ENCODE results near the gene PTCH2. TPM values are rescaled to one million over a fixed set of nuclear protein-coding genes. Genes with fewer than 3 reads are reported as not detected.
"Not testable (repeated sequence)": the region's sequence is repeated elsewhere in the genome, so short reads cannot be mapped to it uniquely, and the experiment has no call there.

PTCH2 gene
- total RNA-seq, 1 experiment from 2014 or later: 0.74 TPM

GRCh38 chr1:44842486-44842861 is 579 bp downstream of the PTCH2 start:
- H3K4me3 ChIP-seq (ENCODE audit: low read depth in 2 of 2, low read length in 2 of 2): peak overlapping the region; percentile 50 to 55
- CTCF ChIA-PET: interaction anchor here (0.6 kb wide), 1 partner anchor 10 kb away, joined by 8 read pairs; no protein-coding TSS in a partner anchor
- POLR2A ChIA-PET: interaction anchor here (0.6 kb wide), 1 partner anchor 115 kb away, joined by 6 read pairs; no protein-coding TSS in a partner anchor
- H3K27ac ChIP-seq (ENCODE audit: low read length): no peak overlapping the region
- intact Hi-C loops (cut with micrococcal nuclease; ENCODE audit: unreplicated experiment): no loop called here
- TF ChIP-seq, protein P1, sequence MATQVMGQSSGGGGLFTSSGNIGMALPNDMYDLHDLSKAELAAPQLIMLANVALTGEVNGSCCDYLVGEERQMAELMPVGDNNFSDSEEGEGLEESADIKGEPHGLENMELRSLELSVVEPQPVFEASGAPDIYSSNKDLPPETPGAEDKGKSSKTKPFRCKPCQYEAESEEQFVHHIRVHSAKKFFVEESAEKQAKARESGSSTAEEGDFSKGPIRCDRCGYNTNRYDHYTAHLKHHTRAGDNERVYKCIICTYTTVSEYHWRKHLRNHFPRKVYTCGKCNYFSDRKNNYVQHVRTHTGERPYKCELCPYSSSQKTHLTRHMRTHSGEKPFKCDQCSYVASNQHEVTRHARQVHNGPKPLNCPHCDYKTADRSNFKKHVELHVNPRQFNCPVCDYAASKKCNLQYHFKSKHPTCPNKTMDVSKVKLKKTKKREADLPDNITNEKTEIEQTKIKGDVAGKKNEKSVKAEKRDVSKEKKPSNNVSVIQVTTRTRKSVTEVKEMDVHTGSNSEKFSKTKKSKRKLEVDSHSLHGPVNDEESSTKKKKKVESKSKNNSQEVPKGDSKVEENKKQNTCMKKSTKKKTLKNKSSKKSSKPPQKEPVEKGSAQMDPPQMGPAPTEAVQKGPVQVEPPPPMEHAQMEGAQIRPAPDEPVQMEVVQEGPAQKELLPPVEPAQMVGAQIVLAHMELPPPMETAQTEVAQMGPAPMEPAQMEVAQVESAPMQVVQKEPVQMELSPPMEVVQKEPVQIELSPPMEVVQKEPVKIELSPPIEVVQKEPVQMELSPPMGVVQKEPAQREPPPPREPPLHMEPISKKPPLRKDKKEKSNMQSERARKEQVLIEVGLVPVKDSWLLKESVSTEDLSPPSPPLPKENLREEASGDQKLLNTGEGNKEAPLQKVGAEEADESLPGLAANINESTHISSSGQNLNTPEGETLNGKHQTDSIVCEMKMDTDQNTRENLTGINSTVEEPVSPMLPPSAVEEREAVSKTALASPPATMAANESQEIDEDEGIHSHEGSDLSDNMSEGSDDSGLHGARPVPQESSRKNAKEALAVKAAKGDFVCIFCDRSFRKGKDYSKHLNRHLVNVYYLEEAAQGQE (IDR thresholded peaks at IDR 0.05; ENCODE audit: insufficient read depth in 1 of 2, low read depth in 2 of 2, low read length in 1 of 2): no peak
- TF ChIP-seq CTCF (IDR thresholded peaks at IDR 0.05) (no peak), POLR2AphosphoS5 (IDR thresholded peaks at IDR 0.05; ENCODE audit: low read depth, low read length) (no peak), TCF7L2 (IDR thresholded peaks at IDR 0.05; ENCODE audit: low read depth, low read length) (no peak), SIN3A (IDR thresholded peaks at IDR 0.05; ENCODE audit: borderline replicate concordance, insufficient read depth, low read depth, low read length) (no peak)
- H3K27me3 ChIP-seq (ENCODE audit: control insufficient read depth, insufficient read depth, low read length): no peaks in the 10 kb centered on the region
- no TSS peak for BruUV-seq (replicated peaks)
- peak; percentile 9 for ATAC-seq
- H3K9me3 ChIP-seq (ENCODE audit: control insufficient read depth, insufficient read depth, low read depth, low read length): no peaks in the 10 kb centered on the region
- no peak for DNase-seq (ENCODE audit: low read depth, low spot score)
- no peaks in the 10 kb centered on the region for H3K36me3 ChIP-seq (ENCODE audit: control insufficient read depth, insufficient read depth, low read length)
- in situ Hi-C loops (cut with HindIII; ENCODE audit: low pct_unique_long_range_greater_than_20kb, low sequenced_read_pairs): no loop called here
- H3K4me1 ChIP-seq (ENCODE audit: control insufficient read depth, insufficient read depth, low read length): no peaks in the 10 kb centered on the region

- BruUV-seq (replicated peaks): no TSS peak
- Histone ChIP-seq H3K27me3 (ENCODE audit: control insufficient read depth, insufficient read depth, low read length) (no peaks in the 10 kb centered on the region), H3K4me3 (ENCODE audit: low read depth in 2 of 2, low read length in 2 of 2) (no peak overlapping the region), H3K27ac (ENCODE audit: low read length) (no peak overlapping the region), H3K4me1 (ENCODE audit: control insufficient read depth, insufficient read depth, low read length) (no peaks in the 10 kb centered on the region), H3K36me3 (ENCODE audit: control insufficient read depth, insufficient read depth, low read length) (no peaks in the 10 kb centered on the region), H3K9me3 (ENCODE audit: control insufficient read depth, insufficient read depth, low read depth, low read length) (no peaks in the 10 kb centered on the region)
- ChIA-PET POLR2A (no interaction called here), CTCF (no interaction called here)
- intact Hi-C loops (cut with micrococcal nuclease; ENCODE audit: unreplicated experiment): loop anchor here (5.0 to 10.0 kb wide), 2 partner anchors 173 to 465 kb away; partner anchors contain the start of genes HECTD3 and UROD
- TF ChIP-seq SIN3A (IDR thresholded peaks at IDR 0.05; ENCODE audit: borderline replicate concordance, insufficient read depth, low read depth, low read length) (no peak), POLR2AphosphoS5 (IDR thresholded peaks at IDR 0.05; ENCODE audit: low read depth, low read length) (no peak), CTCF (IDR thresholded peaks at IDR 0.05) (no peak), TCF7L2 (IDR thresholded peaks at IDR 0.05; ENCODE audit: low read depth, low read length) (no peak)
- TF ChIP-seq, protein P1 (IDR thresholded peaks at IDR 0.05; ENCODE audit: insufficient read depth in 1 of 2, low read depth in 2 of 2, low read length in 1 of 2): no peak
- no peak for DNase-seq (ENCODE audit: low read depth, low spot score)
- in situ Hi-C loops (cut with HindIII; ENCODE audit: low pct_unique_long_range_greater_than_20kb, low sequenced_read_pairs): no loop called here
- no peak for ATAC-seq
These were observed 3.5 kb downstream of the PTCH2 start for GRCh38 chr1:44839576-44839975.

DNA sequence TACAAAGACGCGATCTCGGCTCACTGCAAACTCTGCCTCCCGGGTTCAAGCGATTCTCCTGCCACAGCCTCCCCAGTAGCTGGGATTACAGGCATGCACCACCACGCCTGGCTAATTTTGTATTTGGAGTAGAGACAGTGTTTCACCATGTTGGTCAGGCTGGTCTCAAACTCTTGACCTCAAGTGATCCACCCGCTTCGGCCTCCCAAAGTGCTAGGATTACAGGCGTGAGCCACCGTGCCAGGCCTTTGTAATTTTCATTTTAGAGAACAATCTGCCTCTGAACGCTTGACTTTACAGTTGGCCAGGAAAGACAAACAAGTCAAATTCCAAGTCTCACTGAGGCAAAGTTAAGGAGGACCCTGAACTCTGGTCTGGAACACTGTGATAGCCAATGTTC is 4.8 kb downstream of the PTCH2 start:
- H3K27me3 ChIP-seq (ENCODE audit: control insufficient read depth, insufficient read depth, low read length); CTCF ChIA-PET; H3K4me1 ChIP-seq (ENCODE audit: control insufficient read depth, insufficient read depth, low read length); H3K27ac ChIP-seq (ENCODE audit: low read length); H3K9me3 ChIP-seq (ENCODE audit: control insufficient read depth, insufficient read depth, low read depth, low read length); BruUV-seq (replicated peaks); H3K4me3 ChIP-seq (ENCODE audit: low read depth in 2 of 2, low read length in 2 of 2); POLR2A ChIA-PET; ATAC-seq; H3K36me3 ChIP-seq (ENCODE audit: control insufficient read depth, insufficient read depth, low read length); in situ Hi-C loops (cut with HindIII; ENCODE audit: low pct_unique_long_range_greater_than_20kb, low sequenced_read_pairs); DNase-seq (ENCODE audit: low read depth, low spot score): not testable (repeated sequence)
- intact Hi-C loops (cut with micrococcal nuclease; ENCODE audit: unreplicated experiment): loop anchor here (5.0 to 10.0 kb wide), 2 partner anchors 174 to 467 kb away; partner anchors contain the start of genes HECTD3 and UROD

Data from Panc1 (cell line).